Retinal pigment epithelial cell (primary cell): ENCODE data around the gene UBASH3B.

Experiments
- DNase-seq: peaks from one replicate; pipeline ENCODE4 v3.0.0-alpha.2; 2010; ENCODE audit warnings: low read depth
- H3K4me3 ChIP-seq: 2 replicates; pipeline ENCODE4 v1.5.1; 2011; ENCODE audit warnings: mild to moderate bottlenecking, low read length, control low read depth, moderate library complexity
- TF ChIP-seq, protein P1 (sequence below): conservative IDR thresholded peaks from 2 replicates; pipeline ENCODE4 v1.5.1; 2011; ENCODE audit warnings: low read depth, low read length, control low read depth, inconsistent platforms

UBASH3B gene

DNA sequence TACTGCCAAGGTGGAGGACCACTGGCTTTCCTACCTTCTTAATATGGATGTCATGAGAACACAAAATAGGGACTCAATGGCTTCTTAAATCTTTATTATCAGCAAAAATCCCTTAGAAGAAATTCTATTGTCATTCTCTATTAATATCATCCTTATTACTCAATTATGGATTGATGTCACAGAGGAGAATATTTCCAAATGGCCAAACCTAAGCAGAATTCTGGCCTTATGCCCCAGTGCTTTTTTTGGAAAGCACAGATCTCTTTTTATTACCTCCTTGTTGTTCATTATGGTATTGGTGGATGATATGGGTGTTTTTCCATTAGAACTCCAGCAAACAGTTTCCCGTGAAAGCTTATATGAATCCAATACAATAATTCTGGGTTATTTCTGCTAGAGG lies 192.7 kb downstream of the UBASH3B start:
- TF ChIP-seq, protein P1, sequence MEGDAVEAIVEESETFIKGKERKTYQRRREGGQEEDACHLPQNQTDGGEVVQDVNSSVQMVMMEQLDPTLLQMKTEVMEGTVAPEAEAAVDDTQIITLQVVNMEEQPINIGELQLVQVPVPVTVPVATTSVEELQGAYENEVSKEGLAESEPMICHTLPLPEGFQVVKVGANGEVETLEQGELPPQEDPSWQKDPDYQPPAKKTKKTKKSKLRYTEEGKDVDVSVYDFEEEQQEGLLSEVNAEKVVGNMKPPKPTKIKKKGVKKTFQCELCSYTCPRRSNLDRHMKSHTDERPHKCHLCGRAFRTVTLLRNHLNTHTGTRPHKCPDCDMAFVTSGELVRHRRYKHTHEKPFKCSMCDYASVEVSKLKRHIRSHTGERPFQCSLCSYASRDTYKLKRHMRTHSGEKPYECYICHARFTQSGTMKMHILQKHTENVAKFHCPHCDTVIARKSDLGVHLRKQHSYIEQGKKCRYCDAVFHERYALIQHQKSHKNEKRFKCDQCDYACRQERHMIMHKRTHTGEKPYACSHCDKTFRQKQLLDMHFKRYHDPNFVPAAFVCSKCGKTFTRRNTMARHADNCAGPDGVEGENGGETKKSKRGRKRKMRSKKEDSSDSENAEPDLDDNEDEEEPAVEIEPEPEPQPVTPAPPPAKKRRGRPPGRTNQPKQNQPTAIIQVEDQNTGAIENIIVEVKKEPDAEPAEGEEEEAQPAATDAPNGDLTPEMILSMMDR = no peak
- DNase-seq = no peak
- no peak overlapping the region for H3K4me3 ChIP-seq

DNA sequence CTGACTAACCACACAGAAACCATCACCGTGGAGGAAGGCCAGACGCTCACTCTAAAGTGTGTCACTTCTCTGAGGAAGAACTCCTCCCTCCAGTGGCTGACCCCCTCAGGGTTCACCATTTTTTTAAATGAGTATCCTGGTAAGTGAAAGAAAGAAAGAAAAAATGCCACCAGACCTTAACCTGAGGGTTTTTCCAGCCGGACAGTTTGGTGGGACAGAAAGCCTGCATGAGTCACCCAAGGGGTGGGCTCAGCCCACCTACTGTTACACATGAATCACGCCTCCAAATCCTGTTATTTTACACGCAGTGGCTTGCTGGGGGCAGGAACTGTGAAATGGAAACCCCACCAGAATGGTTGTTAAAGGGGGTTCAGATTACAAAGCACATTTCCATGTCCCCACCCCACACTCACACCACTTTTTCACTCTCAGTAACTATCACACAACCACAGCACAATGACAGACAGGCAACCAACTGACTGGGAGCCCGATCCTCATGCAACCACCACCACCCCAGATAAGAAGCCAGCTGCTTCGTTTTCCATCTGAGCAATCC lies 194.6 kb downstream of the UBASH3B start:
- TF ChIP-seq, protein P1 = no peak
- no peak overlapping the region for H3K4me3 ChIP-seq
- DNase-seq = no peak

DNA sequence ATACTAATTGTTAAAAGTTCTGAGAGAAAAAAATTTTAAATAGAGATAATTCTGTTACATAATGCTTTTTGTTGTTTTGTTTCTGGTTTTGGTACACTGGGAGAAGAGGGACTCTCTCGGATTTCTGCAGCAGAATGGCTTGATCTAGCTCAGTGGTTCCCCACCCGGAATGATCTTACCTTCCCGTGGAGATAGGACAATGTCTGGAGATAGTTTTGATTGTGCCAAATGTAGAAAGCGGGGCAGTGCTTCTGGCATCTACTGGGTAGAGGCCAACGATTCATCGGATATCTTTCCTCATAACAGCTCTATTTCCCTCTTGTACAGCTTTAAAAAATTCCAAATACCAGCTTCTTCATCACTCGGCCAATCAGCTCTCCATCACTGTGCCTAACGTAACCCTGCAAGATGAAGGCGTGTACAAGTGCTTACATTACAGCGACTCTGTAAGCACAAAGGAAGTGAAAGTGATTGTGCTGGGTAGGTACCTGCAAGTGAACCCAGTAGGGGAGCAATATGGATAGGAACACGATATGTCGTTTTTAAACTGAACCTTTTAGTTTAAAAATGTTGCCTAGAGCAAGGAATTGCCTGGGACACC lies 195.9 kb downstream of the UBASH3B start:
- TF ChIP-seq, protein P1 = no peak
- no peak overlapping the region for H3K4me3 ChIP-seq
- no peak for DNase-seq

DNA sequence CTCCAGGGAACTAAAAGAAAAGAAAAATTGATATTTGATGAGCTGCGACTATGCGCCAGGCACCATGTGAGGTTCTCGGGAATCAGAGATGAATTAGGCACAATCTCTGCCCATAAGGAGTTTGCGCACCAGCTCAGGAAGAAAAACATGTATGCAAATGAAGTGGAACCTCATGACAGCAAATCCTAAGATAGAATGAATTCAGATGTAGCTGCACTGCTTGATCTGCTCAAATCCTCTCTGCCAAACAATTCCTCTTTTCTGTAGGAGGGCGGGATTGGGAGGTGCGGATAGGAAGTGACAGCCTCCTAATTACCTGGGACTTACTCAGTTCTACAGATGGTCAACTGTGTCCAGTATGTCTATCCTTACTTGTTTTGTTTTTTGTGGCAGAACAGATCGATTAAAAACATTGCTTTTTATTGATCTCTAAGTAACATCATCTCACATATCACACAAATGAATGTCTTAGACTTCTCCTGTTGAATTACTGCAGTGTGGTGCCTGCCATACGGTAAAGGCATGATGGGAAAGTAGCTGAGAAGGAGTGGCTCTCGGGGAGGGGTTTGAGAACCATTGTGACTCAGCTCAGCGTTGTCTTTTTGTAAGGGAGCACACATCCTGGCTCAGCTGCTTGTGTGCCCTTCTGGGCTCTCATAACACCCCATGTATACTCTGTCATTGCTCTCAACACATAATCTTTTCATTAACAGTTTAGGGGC lies 196.7 kb downstream of the UBASH3B start:
- no peak for DNase-seq
- TF ChIP-seq, protein P1 = no peak
- no peak overlapping the region for H3K4me3 ChIP-seq

DNA sequence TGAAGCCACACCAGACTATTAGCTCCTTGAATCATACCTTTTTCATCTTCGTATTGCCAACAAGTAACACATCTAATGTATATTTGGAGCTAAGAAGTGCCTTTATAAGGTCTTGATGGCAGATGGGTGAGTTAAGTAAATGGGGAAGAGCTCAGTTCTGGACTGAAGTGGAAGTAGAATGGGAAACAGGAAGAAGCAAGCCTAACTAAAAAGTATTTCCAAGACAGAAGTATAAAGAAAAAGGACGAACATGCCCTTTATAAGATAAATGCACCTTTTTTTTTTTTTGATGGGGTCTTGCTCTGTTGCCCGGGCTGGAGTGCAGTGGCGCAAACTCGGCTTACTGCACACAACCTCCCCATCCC lies 197.3 kb downstream of the UBASH3B start:
- H3K4me3 ChIP-seq = no peak overlapping the region
- DNase-seq = no peak
- TF ChIP-seq, protein P1 = no peak

DNA sequence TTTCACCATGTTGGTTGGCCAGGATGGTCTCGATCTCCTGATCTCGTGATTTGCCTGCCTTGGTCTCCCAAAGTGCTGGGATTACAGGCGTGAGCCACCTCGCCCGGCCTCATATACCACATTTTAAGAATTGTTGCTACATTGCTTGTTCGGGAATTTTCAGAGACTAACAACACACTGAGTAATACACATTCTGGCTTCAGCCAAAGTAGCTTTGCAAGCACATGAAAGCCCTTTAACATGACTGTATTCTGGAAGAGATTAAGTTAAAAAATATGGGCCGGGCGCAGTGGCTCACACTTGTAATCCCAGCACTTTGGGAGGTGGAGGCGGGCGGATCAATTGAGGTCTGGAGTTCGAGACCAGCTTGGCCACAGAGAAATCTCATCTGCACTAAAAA lies 197.7 kb downstream of the UBASH3B start:
- no peak for DNase-seq
- H3K4me3 ChIP-seq = no peak overlapping the region
- TF ChIP-seq, protein P1 = no peak

DNA sequence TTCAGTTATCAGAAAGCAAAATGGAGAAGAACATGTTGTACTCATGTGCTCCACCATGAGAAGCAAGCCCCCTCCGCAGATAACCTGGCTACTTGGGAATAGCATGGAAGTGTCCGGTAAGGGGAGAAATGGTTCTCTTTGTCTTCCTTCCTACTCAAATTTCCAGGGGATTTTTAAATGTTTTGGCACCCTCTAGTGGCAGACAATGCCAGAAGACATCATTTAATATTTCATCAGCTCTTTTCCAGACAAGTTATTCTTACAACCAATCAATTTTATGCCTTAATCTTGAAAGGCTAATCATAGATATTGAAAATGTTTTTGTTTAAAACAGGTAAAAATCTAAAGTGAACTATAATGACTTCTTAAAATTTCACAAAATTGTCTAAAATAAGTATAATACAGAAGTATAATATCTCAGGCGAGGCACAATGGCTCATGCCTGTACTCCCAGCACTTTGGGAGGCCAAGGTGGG lies 198.5 kb downstream of the UBASH3B start:
- DNase-seq = peak; percentile 39
- H3K4me3 ChIP-seq = no peak overlapping the region
- TF ChIP-seq, protein P1 = peak; percentile 69
